ENCODE data around the gene DPH5.

GRCh38 chr1:101004670-101005069 is 20.9 kb downstream of the DPH5 start:
- TF ChIP-seq GATA3 (IDR thresholded peaks at IDR 0.05; ENCODE audit: low read depth, low read length): no peak
- no peak for TF ChIP-seq GATA2 (IDR thresholded peaks at IDR 0.05; ENCODE audit: low read depth, low read length)
